ENCODE data around the gene HMOX1.
A peak's percentile ranks its signal among the peaks of the same experiment; 100 is the strongest.
"Not testable (repeated sequence)": the region's sequence is repeated elsewhere in the genome, so short reads cannot be mapped to it uniquely, and the experiment has no call there.

The HMOX1 gene

GRCh38 chr22:35430897-35431322 is 50.0 kb downstream of the HMOX1 start:
- peak; percentile 77 for DNase-seq (ENCODE audit: insufficient read length, low spot score)
- no peak for FAIRE-seq

GRCh38 chr22:35431483-35432227 is 50.8 kb downstream of the HMOX1 start:
- no peak for DNase-seq (ENCODE audit: insufficient read length, low spot score)
- no peak for FAIRE-seq

- no peak for FAIRE-seq
- no peak for DNase-seq (ENCODE audit: insufficient read length, low spot score)
Measured at GRCh38 chr22:35432228-35432905, 51.5 kb downstream of the HMOX1 start.

DNA sequence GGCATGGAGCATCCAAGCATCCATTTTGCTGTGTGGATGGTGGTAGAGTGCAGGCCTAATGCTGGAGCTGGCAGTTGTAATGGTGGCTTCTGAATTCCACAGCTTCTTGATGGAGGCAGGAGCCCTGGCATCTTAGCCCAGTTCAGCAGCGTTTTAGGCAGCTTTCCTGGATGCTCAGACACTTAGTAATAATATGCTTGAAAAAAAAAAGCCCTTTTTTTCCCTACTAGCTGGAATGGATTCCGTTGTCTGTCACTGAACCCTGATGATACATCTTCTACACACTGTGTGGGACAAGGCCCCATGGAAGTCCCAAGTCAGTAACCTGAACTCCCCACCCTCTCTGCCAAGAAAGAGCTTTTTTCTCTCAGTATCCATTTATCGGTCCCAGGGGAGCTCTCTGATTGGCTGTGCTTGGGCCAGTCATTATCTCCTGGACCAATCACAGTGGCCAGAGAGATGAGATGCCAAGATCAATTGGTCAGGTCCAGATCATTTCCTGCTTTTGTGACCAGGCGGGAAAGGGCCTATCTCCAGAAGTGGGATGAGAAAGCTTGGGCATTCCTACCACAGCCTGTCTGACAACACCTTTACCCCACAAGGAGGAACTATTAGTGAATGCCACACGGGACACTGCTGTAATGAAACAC is 53.3 kb downstream of the HMOX1 start:
- no peak for FAIRE-seq
- DNase-seq (ENCODE audit: insufficient read length, low spot score): no peak

DNA sequence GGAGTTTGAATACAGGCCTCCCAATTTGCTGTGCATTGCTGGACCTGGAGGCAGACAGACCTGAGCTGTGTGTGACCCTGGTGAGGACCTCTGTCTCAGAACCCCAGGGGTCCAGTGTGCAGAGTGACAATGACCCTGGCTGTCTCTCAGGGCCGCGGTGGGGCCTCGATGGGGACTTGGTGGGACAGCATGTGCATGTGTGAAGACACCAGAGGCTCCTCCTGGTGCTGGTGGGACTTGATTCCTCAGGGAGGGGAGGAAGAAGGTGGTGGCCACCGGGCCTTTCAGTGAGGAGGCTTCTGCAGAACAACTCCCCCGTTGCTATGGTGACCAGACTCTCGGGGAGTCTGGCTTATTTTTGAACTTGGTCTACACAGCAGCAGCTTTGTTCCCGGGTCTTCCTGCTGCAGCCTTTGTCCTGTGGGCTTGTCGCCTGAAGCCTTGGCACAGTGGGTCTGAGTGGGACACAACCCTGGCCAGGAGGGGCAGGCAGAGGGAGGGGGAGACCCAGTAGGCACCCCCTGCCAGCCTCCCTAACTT is 54.4 kb downstream of the HMOX1 start:
- DNase-seq (ENCODE audit: insufficient read length, low spot score): no peak
- no peak for FAIRE-seq

DNA sequence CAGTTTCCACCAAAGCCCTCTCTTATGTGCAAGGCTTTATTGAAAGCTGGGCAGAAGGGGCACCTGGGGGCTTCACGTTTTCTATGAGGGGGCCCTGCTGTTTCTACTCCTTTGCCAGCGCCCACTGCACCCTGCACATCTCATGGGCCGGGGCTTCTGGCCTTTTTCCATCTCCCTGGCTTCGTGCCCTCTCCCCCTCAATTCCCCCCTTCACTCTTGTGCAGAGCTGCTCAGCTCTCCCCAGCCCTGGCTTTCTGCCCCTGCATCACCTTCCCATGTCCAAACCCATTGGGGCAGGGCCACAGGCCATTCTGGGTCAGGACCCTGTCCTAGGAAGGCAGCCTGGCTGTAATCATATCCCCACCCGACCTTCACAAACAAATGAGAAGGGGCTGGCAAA is 55.5 kb downstream of the HMOX1 start:
- DNase-seq (ENCODE audit: insufficient read length, low spot score): no peak

DNA sequence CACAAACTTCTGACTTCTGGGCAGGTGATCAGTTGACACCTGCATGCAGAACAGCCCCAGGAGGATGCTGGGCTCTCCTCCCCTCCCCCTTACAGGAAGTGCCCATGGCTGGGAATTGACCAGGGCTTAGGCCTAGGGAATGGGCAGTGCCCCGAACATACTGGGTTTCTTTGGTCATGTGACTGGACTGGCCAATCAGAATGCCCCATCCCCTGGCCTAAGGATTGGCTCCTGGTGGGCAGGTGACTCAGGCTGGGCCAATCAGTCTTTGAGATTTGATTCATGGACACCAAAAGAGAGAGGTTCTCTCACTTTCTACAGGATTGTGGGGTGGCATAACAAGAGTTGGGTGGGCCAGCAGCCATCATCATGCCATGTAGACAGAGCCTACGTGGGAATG is 56.2 kb downstream of the HMOX1 start:
- peak; percentile 25 for DNase-seq (ENCODE audit: insufficient read length, low spot score)
- no peak for FAIRE-seq

More for the DNA sequence above, 55.5 kb downstream of the HMOX1 start:
- no peak for FAIRE-seq

- not testable (repeated sequence) for DNase-seq (ENCODE audit: insufficient read length, low spot score)
- peak; percentile 81 for FAIRE-seq
Measured at GRCh38 chr22:35438673-35439364, 57.9 kb downstream of the HMOX1 start.

DNA sequence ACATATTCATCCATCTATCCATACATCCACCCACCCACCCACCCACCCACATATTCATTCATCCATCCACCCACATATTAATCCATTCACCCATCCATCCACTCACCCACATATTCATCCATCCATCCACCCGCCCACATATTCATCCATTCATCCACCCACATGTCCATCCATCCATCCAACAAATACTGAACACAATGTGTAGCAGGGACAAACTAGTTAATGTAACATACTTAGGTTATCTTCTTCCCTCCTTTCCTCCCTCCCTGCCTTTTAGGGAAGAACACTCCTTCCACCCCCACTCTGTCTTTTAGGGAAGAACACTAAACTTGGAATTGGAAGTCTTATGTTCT is 58.4 kb downstream of the HMOX1 start:
- DNase-seq (ENCODE audit: insufficient read length, low spot score) (no peak), FAIRE-seq (no peak)

DNA sequence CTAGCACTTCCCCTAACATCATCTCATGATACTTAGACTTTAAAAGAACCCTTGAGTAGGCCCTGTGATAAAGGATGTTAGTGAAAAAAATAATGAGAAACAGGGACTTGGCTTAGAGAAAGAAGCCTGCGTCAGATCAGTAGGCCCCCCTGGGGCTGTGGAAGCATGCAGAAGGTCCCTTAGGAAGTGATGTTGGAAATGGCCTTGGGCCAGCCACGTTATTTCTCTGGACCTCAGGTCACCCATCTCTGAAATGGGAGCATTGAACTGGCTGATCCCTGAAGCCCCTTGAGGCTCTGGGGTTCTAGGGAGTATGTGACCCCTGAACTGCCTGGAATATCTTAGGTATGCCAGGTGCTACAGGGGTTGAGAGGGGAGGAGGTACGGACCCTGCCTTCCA is 59.2 kb downstream of the HMOX1 start:
- DNase-seq (ENCODE audit: insufficient read length, low spot score) (no peak), FAIRE-seq (no peak)

GRCh38 chr22:35441489-35442100 is 60.7 kb downstream of the HMOX1 start:
- DNase-seq (ENCODE audit: insufficient read length, low spot score) (no peak), FAIRE-seq (no peak)

- FAIRE-seq (no peak), DNase-seq (ENCODE audit: insufficient read length, low spot score) (no peak)
Measured at GRCh38 chr22:35442471-35442870, 61.6 kb downstream of the HMOX1 start.

DNA sequence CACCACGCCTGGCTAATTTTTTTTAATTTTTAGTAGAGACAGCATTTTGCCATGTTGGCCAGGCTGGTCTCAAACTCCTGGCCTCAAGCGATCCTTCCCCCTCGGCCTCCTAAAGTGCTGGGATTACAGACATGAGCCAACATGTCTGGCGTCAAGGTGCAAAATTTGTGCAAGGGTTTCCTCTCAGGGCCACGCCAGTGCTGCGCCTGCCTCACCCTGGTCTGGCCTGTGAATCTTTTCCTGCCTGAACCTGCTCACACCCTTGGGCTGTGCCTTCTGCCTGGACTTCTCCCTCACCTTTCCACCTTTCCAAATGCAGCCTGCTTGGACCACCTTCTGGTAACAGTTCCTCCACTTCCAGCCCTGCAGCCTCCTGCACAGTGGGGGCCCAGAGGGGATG is 62.4 kb downstream of the HMOX1 start:
- no peak for FAIRE-seq
- no peak for DNase-seq (ENCODE audit: insufficient read length, low spot score)

Data from HTR-8/SVneo (cell line).